ENCODE measurements around the gene MEA1. TPM values are rescaled to one million over a fixed set of nuclear protein-coding genes. Genes with fewer than 3 reads are reported as not detected.

MEA1 gene
- total RNA-seq, 1 donor from 2014 or later: 94.7 TPM

DNA sequence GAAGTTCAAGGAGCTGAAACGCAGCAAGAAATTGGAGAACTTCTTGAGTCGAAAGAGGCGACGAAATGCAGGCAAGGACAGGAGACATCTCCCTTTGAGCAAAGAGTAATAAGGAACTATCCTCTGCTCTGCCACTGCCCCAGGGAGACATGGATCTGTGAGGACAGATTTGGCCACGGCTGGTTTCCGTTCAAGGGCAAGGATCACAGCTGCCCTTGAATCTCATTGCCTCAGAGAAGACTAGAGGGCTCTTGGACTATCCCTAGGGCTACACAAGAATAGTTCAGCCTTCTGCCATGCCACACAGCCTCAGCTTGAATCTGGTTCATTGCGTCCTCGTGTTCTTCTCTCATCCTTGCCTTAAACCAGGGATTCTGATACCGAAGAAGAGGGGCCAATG lies 15.4 kb upstream of the MEA1 start:
- DNase-seq (ENCODE audit: low read depth, low spot score): no peak
- H3K4me3 Mint-ChIP-seq: no peak overlapping the region
- H3K36me3 Mint-ChIP-seq (ENCODE audit: low read depth): peaks cover 32% of the 10 kb centered on the region
- H3K27ac Mint-ChIP-seq (ENCODE audit: unreplicated experiment): no peak overlapping the region
- H3K27me3 Mint-ChIP-seq (ENCODE audit: low read depth): no peaks in the 10 kb centered on the region
- no peaks in the 10 kb centered on the region for H3K9me3 Mint-ChIP-seq
- TF ChIP-seq, protein P1, sequence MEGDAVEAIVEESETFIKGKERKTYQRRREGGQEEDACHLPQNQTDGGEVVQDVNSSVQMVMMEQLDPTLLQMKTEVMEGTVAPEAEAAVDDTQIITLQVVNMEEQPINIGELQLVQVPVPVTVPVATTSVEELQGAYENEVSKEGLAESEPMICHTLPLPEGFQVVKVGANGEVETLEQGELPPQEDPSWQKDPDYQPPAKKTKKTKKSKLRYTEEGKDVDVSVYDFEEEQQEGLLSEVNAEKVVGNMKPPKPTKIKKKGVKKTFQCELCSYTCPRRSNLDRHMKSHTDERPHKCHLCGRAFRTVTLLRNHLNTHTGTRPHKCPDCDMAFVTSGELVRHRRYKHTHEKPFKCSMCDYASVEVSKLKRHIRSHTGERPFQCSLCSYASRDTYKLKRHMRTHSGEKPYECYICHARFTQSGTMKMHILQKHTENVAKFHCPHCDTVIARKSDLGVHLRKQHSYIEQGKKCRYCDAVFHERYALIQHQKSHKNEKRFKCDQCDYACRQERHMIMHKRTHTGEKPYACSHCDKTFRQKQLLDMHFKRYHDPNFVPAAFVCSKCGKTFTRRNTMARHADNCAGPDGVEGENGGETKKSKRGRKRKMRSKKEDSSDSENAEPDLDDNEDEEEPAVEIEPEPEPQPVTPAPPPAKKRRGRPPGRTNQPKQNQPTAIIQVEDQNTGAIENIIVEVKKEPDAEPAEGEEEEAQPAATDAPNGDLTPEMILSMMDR (conservative IDR thresholded peaks at IDR 0.05): no peak
- H3K4me1 Mint-ChIP-seq: peaks cover 4% of the 10 kb centered on the region

DNA sequence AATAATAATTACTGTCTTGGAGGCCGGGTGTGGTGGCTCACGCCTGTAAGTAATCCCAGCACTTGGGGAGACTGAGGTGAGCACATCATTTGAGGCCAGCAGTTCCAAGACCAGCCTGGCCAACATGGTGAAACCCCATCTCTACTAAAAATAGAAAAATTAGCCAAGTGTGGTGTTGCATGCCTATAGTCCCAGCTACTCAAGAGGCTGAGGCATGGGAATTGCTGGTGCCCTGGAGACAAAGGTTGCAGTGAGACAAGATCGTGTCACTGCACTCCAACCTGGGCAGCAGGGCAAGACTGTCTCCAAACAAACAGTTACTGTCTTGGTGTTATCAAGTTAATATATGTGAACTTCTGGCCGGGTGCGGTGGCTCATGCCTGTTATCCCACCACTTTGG lies 12.6 kb upstream of the MEA1 start:
- Mint-ChIP-seq H3K27me3 (ENCODE audit: low read depth) (no peaks in the 10 kb centered on the region), H3K27ac (ENCODE audit: unreplicated experiment) (no peak overlapping the region), H3K36me3 (ENCODE audit: low read depth) (peaks cover 27% of the 10 kb centered on the region), H3K4me1 (peaks cover 8% of the 10 kb centered on the region), H3K4me3 (peak overlapping the region; percentile 34), H3K9me3 (no peaks in the 10 kb centered on the region)
- TF ChIP-seq, protein P1 (conservative IDR thresholded peaks at IDR 0.05): no peak
- no peak for DNase-seq (ENCODE audit: low read depth, low spot score)

DNA sequence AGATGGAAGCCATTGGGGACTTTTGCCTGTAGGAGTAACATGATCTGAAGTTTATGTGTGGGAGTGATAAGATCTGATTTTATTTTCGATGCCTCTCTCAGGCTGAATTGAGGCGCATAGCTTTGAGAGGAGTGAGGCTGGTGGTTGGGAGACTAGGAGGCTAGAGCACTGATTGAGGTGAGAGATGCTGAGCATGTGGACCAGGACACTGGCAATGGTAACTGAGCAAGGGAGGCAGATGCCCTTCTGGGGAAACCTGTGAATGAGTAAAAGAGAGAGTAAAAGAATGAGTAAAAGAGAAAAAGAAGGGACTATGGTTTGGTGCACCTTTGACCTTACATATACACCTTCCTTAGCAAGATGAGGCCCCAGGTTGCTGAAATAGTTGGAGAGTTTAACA lies 10.7 kb upstream of the MEA1 start:
- Mint-ChIP-seq H3K9me3 (no peaks in the 10 kb centered on the region), H3K27ac (ENCODE audit: unreplicated experiment) (no peak overlapping the region), H3K36me3 (ENCODE audit: low read depth) (peaks cover 20% of the 10 kb centered on the region), H3K4me3 (peak overlapping the region; percentile 75), H3K27me3 (ENCODE audit: low read depth) (no peaks in the 10 kb centered on the region), H3K4me1 (peaks cover 8% of the 10 kb centered on the region)
- TF ChIP-seq, protein P1 (conservative IDR thresholded peaks at IDR 0.05): no peak
- DNase-seq (ENCODE audit: low read depth, low spot score): no peak

DNA sequence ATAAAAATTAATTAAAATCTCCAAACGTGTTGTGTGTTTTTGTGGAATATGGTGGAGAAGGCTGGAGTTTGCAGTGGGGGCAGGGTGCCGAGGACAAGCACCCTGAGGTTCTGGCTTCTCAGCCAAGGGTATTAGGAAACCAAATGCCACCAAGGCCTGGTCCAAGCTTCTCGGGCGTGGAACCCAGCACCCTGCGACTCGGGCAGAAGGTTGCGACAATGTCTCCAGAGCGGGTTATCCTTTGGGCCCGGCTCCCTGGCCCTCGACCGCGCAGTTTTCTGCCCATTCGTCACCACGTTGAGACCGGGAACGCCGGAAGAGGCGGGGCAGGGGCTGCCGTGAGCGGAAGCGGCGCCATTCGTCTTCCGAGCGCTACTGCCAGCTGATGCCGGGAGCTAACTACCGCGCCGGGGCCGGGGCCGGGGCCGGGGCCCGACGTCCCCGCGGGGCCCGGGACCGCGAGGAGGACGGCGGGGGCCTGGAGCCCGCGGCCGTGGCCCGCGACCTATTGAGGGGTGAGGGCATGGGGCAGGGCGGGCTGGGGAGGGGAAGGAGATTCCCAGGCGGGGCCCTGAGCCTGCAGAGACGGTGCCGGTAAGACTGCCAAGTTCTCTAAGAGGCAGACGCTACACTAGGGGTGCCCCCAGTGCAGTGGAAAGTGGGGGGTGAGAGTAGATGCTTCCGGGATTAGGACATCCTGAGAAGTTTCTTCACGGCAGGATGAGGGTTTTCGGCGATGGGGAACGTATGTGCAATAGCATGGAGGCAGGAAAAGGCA lies 7.7 kb upstream of the MEA1 start, which contains the start of gene RRP36:
RRP36 (plus strand) TSS at position 354 of the 778 bp plus-strand sequence; CDS start at position 386, 32 bp downstream.
- Mint-ChIP-seq H3K27me3 (ENCODE audit: low read depth) (no peaks in the 10 kb centered on the region), H3K4me1 (peaks cover 4% of the 10 kb centered on the region), H3K27ac (ENCODE audit: unreplicated experiment) (peak within 1 kb of the TSS; percentile 97), H3K4me3 (peak within 1 kb of the TSS; percentile 95), H3K9me3 (no peaks in the 10 kb centered on the region), H3K36me3 (ENCODE audit: low read depth) (peaks cover 16% of the 10 kb centered on the region)
- DNase-seq (ENCODE audit: low read depth, low spot score): peak; percentile 64
- TF ChIP-seq, protein P1 (conservative IDR thresholded peaks at IDR 0.05): no peak

DNA sequence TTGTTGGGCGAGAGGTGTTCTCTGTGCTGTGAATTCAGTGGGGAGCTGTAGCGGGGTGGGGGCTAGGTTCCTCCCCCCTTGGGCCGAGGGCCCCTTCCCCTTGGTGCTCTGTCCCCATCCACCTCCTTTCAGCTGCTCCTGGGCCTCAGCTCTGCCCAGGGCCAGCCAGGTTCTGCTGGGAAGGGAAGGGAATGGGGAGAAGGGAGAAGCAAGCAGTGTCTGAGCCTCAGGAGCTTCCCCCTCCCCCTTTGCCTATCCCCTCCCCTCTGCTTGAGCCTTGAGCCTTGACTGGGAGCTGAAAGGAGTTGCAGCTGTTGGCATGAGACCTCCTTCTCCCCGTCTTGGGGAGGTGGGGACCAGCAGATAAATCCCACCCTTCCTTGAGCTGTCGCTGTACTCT lies 7.1 kb upstream of the MEA1 start:
- Mint-ChIP-seq H3K36me3 (ENCODE audit: low read depth) (peaks cover 13% of the 10 kb centered on the region), H3K27me3 (ENCODE audit: low read depth) (no peaks in the 10 kb centered on the region), H3K4me3 (peak overlapping the region; percentile 95), H3K27ac (ENCODE audit: unreplicated experiment) (no peak overlapping the region), H3K9me3 (no peaks in the 10 kb centered on the region), H3K4me1 (peaks cover 4% of the 10 kb centered on the region)
- TF ChIP-seq, protein P1 (conservative IDR thresholded peaks at IDR 0.05): no peak
- DNase-seq (ENCODE audit: low read depth, low spot score): no peak

Data from neural crest cell (in vitro differentiated cells).